Loucy (cell line): ENCODE results near the gene TIAM1.

Experiments
- H2AFZ ChIP-seq: fragments of 200-600 bp; sonication (generic); 2 replicates; pipeline ENCODE4 v1.6.0; 2016; ENCODE audit warnings: antibody characterized with exemption, mild to moderate bottlenecking, low read length, moderate library complexity
- H3F3A ChIP-seq: fragments of 200-600 bp; 2 replicates; pipeline ENCODE4 v1.6.0; 2016; ENCODE audit warnings: antibody characterized with exemption, low read depth, mild to moderate bottlenecking
- H3K27me3 ChIP-seq: fragments of 200-600 bp; sonication (generic); 2 replicates; pipeline ENCODE4 v1.6.1; 2014; ENCODE audit warnings: low read length, mild to moderate bottlenecking; ENCODE audit not compliant: insufficient read depth, poor library complexity, severe bottlenecking
- H3K36me3 ChIP-seq: fragments of 200-600 bp; sonication (generic); 2 replicates; pipeline ENCODE4 v1.6.1; 2016; ENCODE audit warnings: low read length; ENCODE audit not compliant: insufficient read depth
- H3K4me1 ChIP-seq: fragments of 200-600 bp; sonication (generic); 2 replicates; pipeline ENCODE4 v1.5.1; 2014; ENCODE audit warnings: low read length, mild to moderate bottlenecking; ENCODE audit not compliant: insufficient read depth, poor library complexity, severe bottlenecking
- H3K4me2 ChIP-seq: fragments of 200-600 bp; sonication (generic); 2 replicates; pipeline ENCODE4 v1.6.0; 2014; ENCODE audit warnings: antibody characterized with exemption, low read length, low read depth, mild to moderate bottlenecking; ENCODE audit not compliant: poor library complexity, severe bottlenecking
- H3K4me3 ChIP-seq: fragments of 200-600 bp; sonication (generic); 2 replicates; pipeline ENCODE4 v1.5.1; 2014; ENCODE audit warnings: low read length, mild to moderate bottlenecking, mixed read lengths; ENCODE audit not compliant: poor library complexity, severe bottlenecking
- H3K79me2 ChIP-seq: fragments of 200-600 bp; sonication (generic); 2 replicates; pipeline ENCODE4 v1.6.1; 2014; ENCODE audit warnings: low read length; ENCODE audit not compliant: insufficient read depth
- H3K9ac ChIP-seq: fragments of 200-600 bp; sonication (generic); 2 replicates; pipeline ENCODE4 v1.6.0; 2014; ENCODE audit warnings: mild to moderate bottlenecking, low read depth, low read length, moderate library complexity; ENCODE audit not compliant: poor library complexity, severe bottlenecking
- H3K9me2 ChIP-seq: fragments of 200-600 bp; sonication (generic); replicated peaks from 2 replicates; pipeline ENCODE4 v1.6.1; 2016; ENCODE audit warnings: low read depth, low read length, mixed read lengths
- H3K9me3 ChIP-seq: fragments of 200-600 bp; sonication (generic); 2 replicates; pipeline ENCODE4 v1.6.1; 2014; ENCODE audit warnings: mild to moderate bottlenecking, antibody characterized with exemption, low read length, low read depth; ENCODE audit not compliant: insufficient read depth
- H4K20me1 ChIP-seq: fragments of 200-600 bp; sonication (generic); 2 replicates; pipeline ENCODE4 v1.6.0; 2014; ENCODE audit warnings: antibody characterized with exemption, low read length, mild to moderate bottlenecking; ENCODE audit not compliant: insufficient read depth, poor library complexity, severe bottlenecking
- EZH2phosphoT487 ChIP-seq: fragments of 200-600 bp; IDR thresholded peaks from 2 replicates; pipeline ENCODE4 v1.6.1; 2018; ENCODE audit warnings: antibody characterized with exemption, mild to moderate bottlenecking, moderate library complexity, borderline replicate concordance
- TF ChIP-seq, protein P1 (sequence below): fragments of 200-600 bp; sonication (generic); conservative IDR thresholded peaks from 2 replicates; pipeline ENCODE4 v1.5.1; 2014; ENCODE audit warnings: mild to moderate bottlenecking, antibody characterized with exemption, low read length

The TIAM1 gene

DNA sequence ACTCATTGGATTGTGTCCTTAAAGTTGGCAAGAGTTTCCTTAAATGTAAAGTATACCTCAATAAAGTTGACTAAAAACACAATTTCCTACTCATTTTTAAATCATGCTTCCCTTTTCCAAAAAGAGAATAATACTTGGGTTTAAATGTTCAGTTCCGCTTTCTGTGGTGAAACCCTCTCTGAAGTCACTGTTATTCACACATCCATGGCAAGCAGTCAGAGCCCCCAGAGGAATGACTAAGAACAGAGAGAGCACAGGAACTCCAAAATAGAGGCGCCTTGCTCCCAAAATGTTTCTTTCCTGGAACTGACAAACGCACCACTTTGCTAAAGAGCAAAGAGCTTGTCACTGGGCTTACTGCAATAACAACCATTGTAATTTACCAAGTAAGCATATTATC, 142.5 kb downstream of the TIAM1 start:
- H4K20me1 ChIP-seq, result no peaks in the 10 kb centered on the region
- peaks cover 4% of the 10 kb centered on the region for H3K4me1 ChIP-seq
- H3K9me2 ChIP-seq, result no peaks in the 10 kb centered on the region
- H3K4me3 ChIP-seq, result no peak overlapping the region
- TF ChIP-seq, protein P1, sequence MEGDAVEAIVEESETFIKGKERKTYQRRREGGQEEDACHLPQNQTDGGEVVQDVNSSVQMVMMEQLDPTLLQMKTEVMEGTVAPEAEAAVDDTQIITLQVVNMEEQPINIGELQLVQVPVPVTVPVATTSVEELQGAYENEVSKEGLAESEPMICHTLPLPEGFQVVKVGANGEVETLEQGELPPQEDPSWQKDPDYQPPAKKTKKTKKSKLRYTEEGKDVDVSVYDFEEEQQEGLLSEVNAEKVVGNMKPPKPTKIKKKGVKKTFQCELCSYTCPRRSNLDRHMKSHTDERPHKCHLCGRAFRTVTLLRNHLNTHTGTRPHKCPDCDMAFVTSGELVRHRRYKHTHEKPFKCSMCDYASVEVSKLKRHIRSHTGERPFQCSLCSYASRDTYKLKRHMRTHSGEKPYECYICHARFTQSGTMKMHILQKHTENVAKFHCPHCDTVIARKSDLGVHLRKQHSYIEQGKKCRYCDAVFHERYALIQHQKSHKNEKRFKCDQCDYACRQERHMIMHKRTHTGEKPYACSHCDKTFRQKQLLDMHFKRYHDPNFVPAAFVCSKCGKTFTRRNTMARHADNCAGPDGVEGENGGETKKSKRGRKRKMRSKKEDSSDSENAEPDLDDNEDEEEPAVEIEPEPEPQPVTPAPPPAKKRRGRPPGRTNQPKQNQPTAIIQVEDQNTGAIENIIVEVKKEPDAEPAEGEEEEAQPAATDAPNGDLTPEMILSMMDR, result no peak
- TF ChIP-seq EZH2phosphoT487, result no peak
- H3K9me3 ChIP-seq, result no peaks in the 10 kb centered on the region
- no peak overlapping the region for H3K9ac ChIP-seq
- no peaks in the 10 kb centered on the region for H3F3A ChIP-seq
- H3K79me2 ChIP-seq, result no peaks in the 10 kb centered on the region
- H3K4me2 ChIP-seq, result no peak overlapping the region
- H2AFZ ChIP-seq, result no peak overlapping the region
- H3K27me3 ChIP-seq, result no peaks in the 10 kb centered on the region
- H3K36me3 ChIP-seq, result peaks cover 6% of the 10 kb centered on the region; the same call in 1 of the 2 replicates

DNA sequence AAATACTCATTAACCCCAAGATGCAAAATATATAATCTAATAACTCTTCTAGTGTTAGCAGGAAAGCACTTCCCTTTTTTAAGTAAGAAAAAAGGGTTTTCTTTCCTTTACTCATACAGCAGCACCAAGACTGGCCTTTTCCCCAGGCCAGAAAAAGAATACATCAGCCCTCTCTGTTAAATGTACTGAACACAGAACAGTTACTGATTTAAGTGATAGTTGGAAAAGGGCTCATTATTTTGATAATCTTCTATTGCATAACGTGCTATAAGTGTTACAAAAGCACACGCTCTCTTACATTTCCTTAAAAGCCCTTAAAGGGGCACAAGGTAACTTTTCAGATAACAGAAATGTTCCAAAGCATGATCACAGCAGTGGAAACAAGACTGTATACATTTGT, 142.9 kb downstream of the TIAM1 start:
- no peaks in the 10 kb centered on the region for H3F3A ChIP-seq
- no peaks in the 10 kb centered on the region for H4K20me1 ChIP-seq
- no peak overlapping the region for H2AFZ ChIP-seq
- H3K9me3 ChIP-seq, result no peaks in the 10 kb centered on the region
- no peaks in the 10 kb centered on the region for H3K79me2 ChIP-seq
- peaks cover 4% of the 10 kb centered on the region for H3K4me1 ChIP-seq
- TF ChIP-seq, protein P1, result no peak
- no peak for TF ChIP-seq EZH2phosphoT487
- H3K4me2 ChIP-seq, result no peak overlapping the region
- H3K9ac ChIP-seq, result no peak overlapping the region
- no peaks in the 10 kb centered on the region for H3K9me2 ChIP-seq
- peaks cover 6% of the 10 kb centered on the region; the same call in 1 of the 2 replicates for H3K36me3 ChIP-seq
- H3K4me3 ChIP-seq, result no peak overlapping the region
- no peaks in the 10 kb centered on the region for H3K27me3 ChIP-seq

DNA sequence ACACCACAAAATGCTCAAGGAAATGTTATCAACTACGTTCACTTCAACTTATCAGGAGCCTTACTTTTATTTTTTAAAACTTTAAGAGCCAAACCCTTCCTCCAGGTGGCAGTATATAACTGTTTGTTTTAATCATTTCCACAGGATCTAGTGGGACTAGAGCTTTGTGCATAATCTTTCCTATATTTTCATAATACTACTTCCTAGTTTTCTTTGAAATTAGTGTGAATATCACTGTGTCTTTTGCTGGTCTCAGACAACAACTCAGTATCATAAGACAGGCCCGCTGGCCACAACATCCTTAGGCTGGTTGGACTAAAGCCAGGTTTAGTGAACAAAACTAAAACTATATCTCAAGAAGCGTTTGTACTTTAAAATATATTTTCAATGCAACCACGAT, 145.5 kb downstream of the TIAM1 start:
- Histone ChIP-seq H3K4me3 (no peak overlapping the region), H3K36me3 (peaks cover 11% of the 10 kb centered on the region; the same call in 1 of the 2 replicates), H2AFZ (no peak overlapping the region), H3K9me2 (no peaks in the 10 kb centered on the region), H3K9ac (no peak overlapping the region), H4K20me1 (no peaks in the 10 kb centered on the region), H3F3A (no peaks in the 10 kb centered on the region), H3K9me3 (no peaks in the 10 kb centered on the region), H3K79me2 (no peaks in the 10 kb centered on the region), H3K4me1 (no peaks in the 10 kb centered on the region), H3K4me2 (no peak overlapping the region), H3K27me3 (no peaks in the 10 kb centered on the region)
- TF ChIP-seq EZH2phosphoT487, result no peak
- TF ChIP-seq, protein P1, result peak; percentile 79
